Activated CD8-positive, alpha-beta memory T cell treated with anti-CD3 and anti-CD28 coated beads, Interleukin-2, amount 50 U/mL, for 24 hours (primary cell): ENCODE results near the gene NPC1.

Experiments
- DNase-seq: peaks from one replicate; pipeline ENCODE4 v3.0.0-alpha.2; 2020; ENCODE audit errors: extremely low read depth

Gene NPC1

GRCh38 chr18:23487738-23488570, 98.4 kb downstream of the NPC1 start:
- no peak for DNase-seq

GRCh38 chr18:23485386-23485785, 100.9 kb downstream of the NPC1 start:
- no peak for DNase-seq

GRCh38 chr18:23484561-23485182, 101.6 kb downstream of the NPC1 start:
- no peak for DNase-seq
